ENCODE results near the gene MRPS12.
"Not testable (repeated sequence)": the region's sequence is repeated elsewhere in the genome, so short reads cannot be mapped to it uniquely, and the experiment has no call there.

The MRPS12 gene

GRCh38 chr19:38942471-38943181, 11.9 kb downstream of the MRPS12 start:
- no peak for DNase-seq

- DNase-seq = no peak
Observed at GRCh38 chr19:38944981-38945506, 14.3 kb downstream of the MRPS12 start.

- no peak for DNase-seq
Observed at GRCh38 chr19:38945562-38946228, 15.0 kb downstream of the MRPS12 start.

GRCh38 chr19:38946229-38947010, 15.7 kb downstream of the MRPS12 start:
- no peak for DNase-seq

GRCh38 chr19:38949580-38950367, 19.0 kb downstream of the MRPS12 start:
- DNase-seq = no peak

GRCh38 chr19:38951187-38951586, 20.4 kb downstream of the MRPS12 start:
- no peak for DNase-seq

GRCh38 chr19:38952395-38953165, 21.8 kb downstream of the MRPS12 start:
- DNase-seq = no peak

- no peak for DNase-seq
Observed at GRCh38 chr19:38953677-38954076, 22.9 kb downstream of the MRPS12 start.

- DNase-seq = no peak
Observed at GRCh38 chr19:38956264-38956663, 25.5 kb downstream of the MRPS12 start.

- DNase-seq = no peak
Observed at GRCh38 chr19:38958301-38958700, 27.6 kb downstream of the MRPS12 start.

- DNase-seq = no peak
Observed at GRCh38 chr19:38959618-38960017, 28.9 kb downstream of the MRPS12 start.

- DNase-seq = no peak
Observed at GRCh38 chr19:38964738-38965137, 34.0 kb downstream of the MRPS12 start.

GRCh38 chr19:38966149-38966548, 35.4 kb downstream of the MRPS12 start:
- not testable (repeated sequence) for DNase-seq

GRCh38 chr19:38970664-38971532, 40.2 kb downstream of the MRPS12 start:
- DNase-seq = no peak

- DNase-seq = no peak
Observed at GRCh38 chr19:38971672-38972071, 40.9 kb downstream of the MRPS12 start.

- DNase-seq = no peak
Observed at GRCh38 chr19:38974624-38975213, 44.0 kb downstream of the MRPS12 start.

- no peak for DNase-seq
Observed at GRCh38 chr19:38975214-38975860, 44.6 kb downstream of the MRPS12 start, which contains the start of gene FBXO17. Gene FBXO17 (minus strand): TSS chr19:38975742. CDS start chr19:38950319, 25,423 bp downstream.

GRCh38 chr19:38975861-38976271, 45.1 kb downstream of the MRPS12 start:
- no peak for DNase-seq

- no peak for DNase-seq
Observed at GRCh38 chr19:38977445-38978325, 46.9 kb downstream of the MRPS12 start.
